Measurements from ENCODE around the gene PPP2R1B. TPM values are rescaled to one million over a fixed set of nuclear protein-coding genes. Genes with fewer than 3 reads are reported as not detected.

PPP2R1B gene
- polyA plus RNA-seq, 2 of the 4 experiments (the other 2 are of a cell fraction) = 18.6 to 24.7 TPM

GRCh38 chr11:111776398-111777093, 10.4 kb upstream of the PPP2R1B start (continued):
- TF ChIP-seq CTCF (IDR thresholded peaks at IDR 0.05) (no peak), TFCP2L1 (CRISPR knock-in tag; IDR thresholded peaks at IDR 0.05) (no peak)

GRCh38 chr11:111774955-111775710, 8.9 kb upstream of the PPP2R1B start:
- WGBS (ENCODE audit: missing lambda C conversion rate) = 86% methylated on average over 6 of the region's 6 CpGs
- CTCF ChIA-PET = interaction anchor here (1.6 to 6.3 kb wide), 5 partner anchors 13 to 187 kb away, joined by 4 to 59 read pairs (median 27); partner anchors contain the start of gene SIK2

GRCh38 chr11:111772535-111772934, 6.3 kb upstream of the PPP2R1B start:
- POLR2A ChIA-PET = no interaction called here
- DNase-seq (ENCODE audit: low read depth in 1 of 2, low spot score in 1 of 2) (no peak), ATAC-seq (no peak), FAIRE-seq (no peak)
- Histone ChIP-seq H3K4me2 (no peak overlapping the region), H3K27ac (no peak overlapping the region), H3K9me3 (no peaks in the 10 kb centered on the region), H3K4me1 (no peaks in the 10 kb centered on the region), H3K4me3 (no peak overlapping the region)
- 89% methylated on average over 2 of the region's 2 CpGs for WGBS (ENCODE audit: missing lambda C conversion rate)
- CTCF ChIA-PET = interaction anchor here (1.2 kb wide), 1 partner anchor 171 kb away, joined by 3 read pairs; no protein-coding TSS in a partner anchor
- TF ChIP-seq ATOH8 (CRISPR knock-in tag; IDR thresholded peaks at IDR 0.05; ENCODE audit: low read depth) (no peak), PHF8 (IDR thresholded peaks at IDR 0.05; ENCODE audit: borderline replicate concordance, low read depth) (no peak), CTCF (IDR thresholded peaks at IDR 0.05) (no peak), ZNF302 (CRISPR knock-in tag; IDR thresholded peaks at IDR 0.05) (no peak), EHMT2 (IDR thresholded peaks at IDR 0.05; ENCODE audit: low read depth) (no peak), ZC3H11A (IDR thresholded peaks at IDR 0.05) (no peak), CBX2 (IDR thresholded peaks at IDR 0.05; ENCODE audit: borderline replicate concordance, low read depth) (no peak), KDM1A (IDR thresholded peaks at IDR 0.05; ENCODE audit: low read depth) (no peak), MAX (IDR thresholded peaks at IDR 0.05) (no peak), REST (IDR thresholded peaks at IDR 0.05) (no peak), SREBF2 (IDR thresholded peaks at IDR 0.05) (no peak), HMGXB4 (CRISPR knock-in tag; IDR thresholded peaks at IDR 0.05; ENCODE audit: borderline replicate concordance) (no peak), ZSCAN20 (CRISPR knock-in tag; IDR thresholded peaks at IDR 0.05) (no peak), CHD2 (IDR thresholded peaks at IDR 0.05; ENCODE audit: low read length, partially characterized antibody) (no peak)

More at GRCh38 chr11:111774955-111775710, 8.9 kb upstream of the PPP2R1B start:
- no peak overlapping the region for H3K27ac ChIP-seq
- FAIRE-seq = no peak
- H3K4me2 ChIP-seq = no peak overlapping the region
- TF ChIP-seq PBX3 (IDR thresholded peaks at IDR 0.05) = no peak
- no peak for TF ChIP-seq JUNB (IDR thresholded peaks at IDR 0.05)
- H3K4me1 ChIP-seq = no peaks in the 10 kb centered on the region
- H3K9me3 ChIP-seq = no peaks in the 10 kb centered on the region
- POLR2A ChIA-PET = no interaction called here
- H3K4me3 ChIP-seq = no peak overlapping the region
- ATAC-seq = no peak
- no peak for DNase-seq (ENCODE audit: low read depth in 1 of 2, low spot score in 1 of 2)

Data from A549 (cell line).